Liver (tissue), 3 donors: ENCODE data around the gene SRGAP2.
"Not testable (repeated sequence)": the region's sequence is repeated elsewhere in the genome, so short reads cannot be mapped to it uniquely, and the experiment has no call there.

ENCODE experiments used
- EGR1 ChIP-seq, 2 donors: IDR thresholded peaks; 2 replicates each; pipeline ENCODE4 v1.6.1; 2016 to 2018; ENCODE audit warnings: antibody characterized with exemption in 2 of 2, low read depth in 2 of 2
- FOXA1 ChIP-seq: IDR thresholded peaks from 2 replicates; pipeline ENCODE4 v1.6.1; 2016; ENCODE audit warnings: antibody characterized with exemption
- JUND ChIP-seq, 2 donors: IDR thresholded peaks; 2 replicates each; pipeline ENCODE4 v1.6.1; 2016; ENCODE audit warnings: antibody characterized with exemption in 2 of 2
- TAF1 ChIP-seq: conservative IDR thresholded peaks from 2 replicates; pipeline ENCODE4 v1.6.1; 2016; ENCODE audit warnings: antibody characterized with exemption, mild to moderate bottlenecking
- TF ChIP-seq, protein P1 (sequence below): fragments of 150-350 bp; IDR thresholded peaks from 2 replicates; pipeline ENCODE4 v1.5.1; 2017; ENCODE audit warnings: improper control_type of control experiment, low read depth, low read length; ENCODE audit not compliant: missing input control
- donor health status: healthy.
- donor health status: healthy.

DNA sequence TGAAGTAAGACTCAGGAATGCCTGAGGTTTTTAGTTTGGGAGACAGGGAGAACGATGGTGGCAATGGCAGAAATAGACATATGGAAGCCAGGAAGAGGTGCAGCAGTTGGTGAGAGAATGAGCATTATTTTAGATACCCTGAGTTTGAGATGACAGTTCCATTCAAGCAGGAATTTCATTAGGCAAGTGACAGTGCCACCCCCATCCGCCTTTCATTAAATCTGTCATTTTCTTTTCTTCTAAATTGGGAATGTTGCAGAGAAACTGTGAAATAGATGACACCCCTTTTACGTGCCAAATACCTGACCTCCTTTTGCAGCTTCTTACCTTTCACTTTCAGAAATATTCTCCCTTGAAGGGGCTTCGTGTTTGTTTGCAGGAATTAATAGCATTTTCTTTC lies 22.0 kb downstream of the SRGAP2 start:
- not testable (repeated sequence) for TF ChIP-seq FOXA1; TAF1; JUND (IDR thresholded peaks at IDR 0.05); EGR1 (IDR thresholded peaks at IDR 0.05; ENCODE audit: low read depth in 2 of 2)
- TF ChIP-seq, protein P1, sequence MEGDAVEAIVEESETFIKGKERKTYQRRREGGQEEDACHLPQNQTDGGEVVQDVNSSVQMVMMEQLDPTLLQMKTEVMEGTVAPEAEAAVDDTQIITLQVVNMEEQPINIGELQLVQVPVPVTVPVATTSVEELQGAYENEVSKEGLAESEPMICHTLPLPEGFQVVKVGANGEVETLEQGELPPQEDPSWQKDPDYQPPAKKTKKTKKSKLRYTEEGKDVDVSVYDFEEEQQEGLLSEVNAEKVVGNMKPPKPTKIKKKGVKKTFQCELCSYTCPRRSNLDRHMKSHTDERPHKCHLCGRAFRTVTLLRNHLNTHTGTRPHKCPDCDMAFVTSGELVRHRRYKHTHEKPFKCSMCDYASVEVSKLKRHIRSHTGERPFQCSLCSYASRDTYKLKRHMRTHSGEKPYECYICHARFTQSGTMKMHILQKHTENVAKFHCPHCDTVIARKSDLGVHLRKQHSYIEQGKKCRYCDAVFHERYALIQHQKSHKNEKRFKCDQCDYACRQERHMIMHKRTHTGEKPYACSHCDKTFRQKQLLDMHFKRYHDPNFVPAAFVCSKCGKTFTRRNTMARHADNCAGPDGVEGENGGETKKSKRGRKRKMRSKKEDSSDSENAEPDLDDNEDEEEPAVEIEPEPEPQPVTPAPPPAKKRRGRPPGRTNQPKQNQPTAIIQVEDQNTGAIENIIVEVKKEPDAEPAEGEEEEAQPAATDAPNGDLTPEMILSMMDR = not testable (repeated sequence)
